ENCODE results near the gene IL18RAP.

- TF ChIP-seq EMX1 (CRISPR knock-in tag; IDR thresholded peaks at IDR 0.05) (no peak), ETV6 (CRISPR knock-in tag; IDR thresholded peaks at IDR 0.05) (no peak), FOXJ3 (CRISPR knock-in tag; IDR thresholded peaks at IDR 0.05; ENCODE audit: borderline replicate concordance) (no peak), CTCF (IDR thresholded peaks at IDR 0.05) (no peak), FOXP1 (CRISPR knock-in tag; IDR thresholded peaks at IDR 0.05; ENCODE audit: borderline replicate concordance) (no peak), MAX (CRISPR knock-in tag; IDR thresholded peaks at IDR 0.05) (no peak), USF1 (CRISPR knock-in tag; IDR thresholded peaks at IDR 0.05) (no peak), TEAD1 (CRISPR knock-in tag; IDR thresholded peaks at IDR 0.05) (no peak)
Measured at GRCh38 chr2:102401456-102401855, 21.5 kb upstream of the IL18RAP start.

All from WTC11 (cell line).